ENCODE data around the gene RASAL2. TPM values are rescaled to one million over a fixed set of nuclear protein-coding genes. Genes with fewer than 3 reads are reported as not detected.

The RASAL2 gene
- total and polyA plus RNA-seq, 11 donors = 6.2 to 112 (median 39.9) TPM

- intact Hi-C loops (cut with DNase I) = no loop called here
- Histone ChIP-seq H3K36me3 (peaks cover 0 to 75% (median 30%) of the 10 kb centered on the region in 9 donors), H3K4me3 (no peak overlapping the region), H3K27me3 (no peaks in the 10 kb centered on the region), H3K9me3 (no peaks in the 10 kb centered on the region), H3K27ac (no peak overlapping the region), H3K4me1 (no peaks in the 10 kb centered on the region)
- ATAC-seq (no peak), DNase-seq (no peak)
- WGBS, 4 donors = 77 to 79% (median 77%) methylated on average over 4 of the region's 4 CpGs
- no peak for TF ChIP-seq POLR2A (IDR thresholded peaks at IDR 0.05)
- TF ChIP-seq, protein P1, sequence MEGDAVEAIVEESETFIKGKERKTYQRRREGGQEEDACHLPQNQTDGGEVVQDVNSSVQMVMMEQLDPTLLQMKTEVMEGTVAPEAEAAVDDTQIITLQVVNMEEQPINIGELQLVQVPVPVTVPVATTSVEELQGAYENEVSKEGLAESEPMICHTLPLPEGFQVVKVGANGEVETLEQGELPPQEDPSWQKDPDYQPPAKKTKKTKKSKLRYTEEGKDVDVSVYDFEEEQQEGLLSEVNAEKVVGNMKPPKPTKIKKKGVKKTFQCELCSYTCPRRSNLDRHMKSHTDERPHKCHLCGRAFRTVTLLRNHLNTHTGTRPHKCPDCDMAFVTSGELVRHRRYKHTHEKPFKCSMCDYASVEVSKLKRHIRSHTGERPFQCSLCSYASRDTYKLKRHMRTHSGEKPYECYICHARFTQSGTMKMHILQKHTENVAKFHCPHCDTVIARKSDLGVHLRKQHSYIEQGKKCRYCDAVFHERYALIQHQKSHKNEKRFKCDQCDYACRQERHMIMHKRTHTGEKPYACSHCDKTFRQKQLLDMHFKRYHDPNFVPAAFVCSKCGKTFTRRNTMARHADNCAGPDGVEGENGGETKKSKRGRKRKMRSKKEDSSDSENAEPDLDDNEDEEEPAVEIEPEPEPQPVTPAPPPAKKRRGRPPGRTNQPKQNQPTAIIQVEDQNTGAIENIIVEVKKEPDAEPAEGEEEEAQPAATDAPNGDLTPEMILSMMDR (IDR thresholded peaks at IDR 0.05) = no peak
Observed at GRCh38 chr1:178477373-178477772, 383.5 kb downstream of the RASAL2 start.

DNA sequence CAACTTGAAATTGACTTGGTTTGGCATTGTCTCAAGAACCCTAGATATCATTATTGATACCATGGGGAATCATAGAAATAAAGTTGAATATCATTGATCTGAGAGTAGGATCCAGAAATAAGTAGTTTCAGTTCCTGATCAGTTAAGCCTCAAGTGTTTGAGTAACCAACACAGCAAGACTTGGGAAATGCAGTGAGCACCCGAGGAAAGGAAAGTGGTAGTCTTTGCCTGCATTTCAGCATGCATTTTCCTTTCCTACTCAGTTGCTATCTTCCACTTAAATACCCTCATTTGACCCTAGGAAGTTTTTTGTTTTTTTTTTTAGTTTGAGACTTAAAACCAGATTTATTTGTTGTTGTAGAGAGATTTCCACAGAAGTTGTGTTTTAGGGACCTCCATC, 383.9 kb downstream of the RASAL2 start:
- WGBS, 4 donors = 53 to 65% (median 59%) methylated on average over 1 of the region's 1 CpG
- no peak for TF ChIP-seq POLR2A (IDR thresholded peaks at IDR 0.05)
- TF ChIP-seq, protein P1 (IDR thresholded peaks at IDR 0.05) = no peak
- H3K27ac ChIP-seq = no peak overlapping the region
- intact Hi-C loops (cut with DNase I) = no loop called here
- no peaks in the 10 kb centered on the region for H3K27me3 ChIP-seq
- ATAC-seq (no peak), DNase-seq (no peak)
- no peak overlapping the region for H3K4me3 ChIP-seq
- H3K4me1 ChIP-seq = no peaks in the 10 kb centered on the region
- peaks cover 0 to 73% (median 25%) of the 10 kb centered on the region in 9 donors for H3K36me3 ChIP-seq
- no peaks in the 10 kb centered on the region for H3K9me3 ChIP-seq

DNA sequence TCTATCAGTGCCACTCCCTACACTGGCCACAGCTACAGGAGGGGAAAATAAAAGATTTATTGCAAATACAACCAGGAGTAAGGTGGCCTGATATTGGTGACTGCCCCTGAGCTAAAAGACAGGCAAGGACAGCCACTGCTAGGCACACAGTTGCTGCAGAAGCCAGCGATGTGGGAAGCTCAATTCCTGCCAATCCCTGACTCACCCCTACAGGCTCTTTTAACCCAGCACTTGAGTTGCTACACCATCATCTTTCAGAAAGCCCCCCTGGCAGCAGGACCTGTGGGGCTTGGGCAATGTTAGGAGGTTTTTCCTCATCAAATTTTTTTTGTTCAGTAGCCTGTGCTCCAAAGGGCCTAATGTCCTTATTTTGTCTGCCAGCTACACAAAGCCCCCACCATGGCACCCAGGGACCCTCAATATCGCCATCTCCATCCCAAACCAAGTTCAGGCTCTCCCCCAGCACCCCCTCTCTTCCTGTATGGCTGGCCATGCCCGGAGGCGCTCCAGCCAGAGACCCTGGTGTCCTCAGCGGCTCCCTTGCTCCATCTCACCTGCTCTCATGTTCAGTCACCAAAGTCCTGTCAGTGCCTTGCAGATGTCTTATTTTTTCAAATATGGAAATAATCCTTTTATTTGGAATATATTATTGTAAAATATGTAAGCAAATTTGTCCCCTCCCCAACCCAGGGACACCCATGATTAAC, 389.5 kb downstream of the RASAL2 start:
- DNase-seq = no peak
- whole genome bisulfite sequencing, 4 donors = 92% methylated on average over 5 of the region's 5 CpGs
- Histone ChIP-seq H3K36me3 (peaks cover 0 to 31% (median 6%) of the 10 kb centered on the region in 9 donors), H3K27ac (no peak overlapping the region), H3K4me1 (peaks cover 0 to 22% (median 7%) of the 10 kb centered on the region in 12 donors), H3K9me3 (no peaks in the 10 kb centered on the region), H3K4me3 (no peak overlapping the region), H3K27me3 (no peaks in the 10 kb centered on the region)
- intact Hi-C loops (cut with DNase I) = no loop called here
- ATAC-seq = no peak
- no peak for TF ChIP-seq POLR2A (IDR thresholded peaks at IDR 0.05)
- TF ChIP-seq, protein P1 (IDR thresholded peaks at IDR 0.05) = no peak

- TF ChIP-seq POLR2A (IDR thresholded peaks at IDR 0.05) = no peak
- TF ChIP-seq, protein P1 (IDR thresholded peaks at IDR 0.05) = no peak
- Histone ChIP-seq H3K27me3 (no peaks in the 10 kb centered on the region), H3K4me3 (no peak overlapping the region), H3K27ac (no peak overlapping the region), H3K9me3 (no peaks in the 10 kb centered on the region), H3K36me3 (peaks cover 0 to 26% (median 4%) of the 10 kb centered on the region in 9 donors), H3K4me1 (peaks cover 0 to 22% (median 7%) of the 10 kb centered on the region in 12 donors)
- intact Hi-C loops (cut with DNase I) = no loop called here
- DNase-seq = no peak
- ATAC-seq = no peak
- 61 to 67% (median 62%) methylated on average over 3 of the region's 3 CpGs for WGBS, 4 donors
Observed at GRCh38 chr1:178484698-178485225, 390.9 kb downstream of the RASAL2 start.
